GM06990 (cell line): ENCODE results near the gene KDSR.
A peak's percentile ranks its signal among the peaks of the same experiment; 100 is the strongest.

Experiments
- DNase-seq: peaks from one replicate; pipeline ENCODE4 v3.0.0-alpha.2; 2011; ENCODE audit not compliant: insufficient read length; ENCODE audit errors: extremely low read depth
- H3K27me3 ChIP-seq: replicated peaks from 2 replicates; pipeline ENCODE4 v1.6.0; 2011; ENCODE audit warnings: low read length; ENCODE audit not compliant: control insufficient read depth, insufficient read depth
- H3K36me3 ChIP-seq: 2 replicates; pipeline ENCODE4 v1.5.1; 2011; ENCODE audit warnings: low read length; ENCODE audit not compliant: control insufficient read depth, insufficient read depth
- H3K4me3 ChIP-seq: replicated peaks from 2 replicates; pipeline ENCODE4 v1.5.1; 2011; ENCODE audit warnings: low read depth, mild to moderate bottlenecking, control low read depth, low read length
- CTCF ChIP-seq: IDR thresholded peaks from 2 replicates; pipeline ENCODE4 v1.5.1; 2011; ENCODE audit warnings: low read length, control low read depth, mild to moderate bottlenecking, inconsistent platforms; ENCODE audit not compliant: insufficient read depth, poor library complexity, severe bottlenecking

The KDSR gene

GRCh38 chr18:63326011-63326410 is 41.0 kb downstream of the KDSR start:
- DNase-seq, result no peak
- no peak overlapping the region for H3K4me3 ChIP-seq
- TF ChIP-seq CTCF, result no peak
- H3K36me3 ChIP-seq, result no peaks in the 10 kb centered on the region; the same call in none of the 2 replicates
- no peaks in the 10 kb centered on the region for H3K27me3 ChIP-seq

DNA sequence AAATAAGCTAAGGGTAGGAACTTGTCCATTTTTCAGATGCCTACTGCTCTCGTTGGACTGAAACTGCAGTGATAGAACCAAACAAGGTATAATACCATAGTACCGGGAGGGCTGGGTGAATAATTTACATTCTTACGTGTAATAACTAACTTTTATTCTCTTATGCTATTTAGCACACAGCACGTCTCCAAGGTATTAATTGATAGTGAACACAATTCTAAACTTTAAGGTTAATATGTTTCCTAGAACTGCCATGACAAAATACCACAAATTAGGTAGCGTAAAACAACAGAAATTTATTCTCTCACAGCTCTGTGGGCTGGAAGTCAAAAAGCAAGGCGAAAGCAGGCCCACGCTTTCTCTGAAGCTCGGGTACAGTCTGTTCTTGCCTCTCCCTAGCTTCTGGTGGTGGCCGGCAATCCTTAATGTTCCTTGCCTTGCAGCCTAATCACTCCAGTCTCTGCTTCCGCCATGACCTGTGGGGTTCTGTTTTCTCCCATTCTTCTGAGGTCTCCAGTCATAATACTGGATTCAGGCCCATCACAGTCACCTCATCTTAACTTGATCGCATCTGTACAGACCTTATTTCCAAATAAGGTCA is 41.8 kb downstream of the KDSR start:
- Histone ChIP-seq H3K36me3 (no peaks in the 10 kb centered on the region; the same call in 1 of the 2 replicates), H3K4me3 (no peak overlapping the region), H3K27me3 (no peaks in the 10 kb centered on the region)
- no peak for DNase-seq
- no peak for TF ChIP-seq CTCF

DNA sequence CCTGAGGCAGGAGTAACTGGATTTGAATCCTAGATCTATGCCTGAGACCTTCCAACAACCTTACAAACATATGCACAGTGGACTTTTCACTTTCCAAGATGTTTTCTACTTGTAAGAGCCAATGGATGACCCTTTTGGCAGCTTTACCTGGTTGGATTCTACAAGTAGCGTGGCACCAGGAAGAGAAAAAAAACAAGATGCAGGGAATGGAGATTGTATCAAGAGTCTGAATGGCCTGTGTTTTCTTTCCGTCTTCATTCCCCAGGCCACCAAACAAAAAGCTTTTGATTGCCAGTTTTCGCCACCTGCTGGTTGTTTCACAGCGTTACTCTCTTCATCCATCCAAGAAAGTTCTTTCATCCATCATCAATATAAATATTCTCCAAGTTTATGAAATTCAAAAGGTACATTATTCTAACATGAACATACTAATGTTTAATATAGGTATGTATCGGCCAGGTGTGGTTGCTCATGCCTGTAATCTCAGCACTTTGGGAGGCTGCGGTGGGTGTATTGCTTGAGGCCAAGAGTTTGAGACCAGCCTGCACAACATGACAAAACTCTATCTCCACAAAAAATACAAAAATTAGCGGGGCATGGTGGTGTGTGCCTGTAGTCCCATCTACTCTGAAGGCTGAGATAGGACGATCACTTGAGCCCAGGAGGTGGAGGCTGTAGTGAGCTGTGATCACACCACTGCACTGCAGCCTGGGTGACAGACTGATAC is 43.9 kb downstream of the KDSR start:
- TF ChIP-seq CTCF, result peak; percentile 65
- no peaks in the 10 kb centered on the region for H3K27me3 ChIP-seq
- no peak overlapping the region for H3K4me3 ChIP-seq
- DNase-seq, result no peak
- H3K36me3 ChIP-seq, result no peaks in the 10 kb centered on the region

GRCh38 chr18:63322206-63322605 is 44.8 kb downstream of the KDSR start:
- DNase-seq, result no peak
- no peak for TF ChIP-seq CTCF
- H3K27me3 ChIP-seq, result no peaks in the 10 kb centered on the region
- no peak overlapping the region for H3K4me3 ChIP-seq
- H3K36me3 ChIP-seq, result no peaks in the 10 kb centered on the region

GRCh38 chr18:63321291-63321690 is 45.7 kb downstream of the KDSR start:
- H3K36me3 ChIP-seq, result no peaks in the 10 kb centered on the region
- no peak for TF ChIP-seq CTCF
- H3K27me3 ChIP-seq, result no peaks in the 10 kb centered on the region
- no peak for DNase-seq
- H3K4me3 ChIP-seq, result peak overlapping the region; percentile 74
